WERI-Rb-1 (cell line): ENCODE data around the gene IFT80.

ENCODE experiments used
- DNase-seq: peaks from one replicate; pipeline ENCODE4 v3.0.0-alpha.2; 2020
- H3K27ac ChIP-seq: fragments of 250-450 bp; sonication (Bioruptor Pico); 2 replicates; pipeline ENCODE4 v1.5.1; 2020; ENCODE audit warnings: mild to moderate bottlenecking, moderate library complexity
- H3K27me3 ChIP-seq: fragments of 250-450 bp; sonication (Bioruptor Pico); 2 replicates; pipeline ENCODE4 v1.5.1; 2021; ENCODE audit warnings: mild to moderate bottlenecking, low read depth, moderate library complexity; ENCODE audit not compliant: insufficient read depth, severe bottlenecking
- H3K36me3 ChIP-seq: fragments of 250-450 bp; sonication (Bioruptor Pico); 2 replicates; pipeline ENCODE4 v1.5.1; 2020; ENCODE audit warnings: mild to moderate bottlenecking, moderate library complexity
- H3K4me3 ChIP-seq: 2 replicates; pipeline ENCODE4 v1.5.1; 2011; ENCODE audit warnings: low read depth, mild to moderate bottlenecking, control low read depth, low read length
- H3K9me3 ChIP-seq: fragments of 250-450 bp; sonication (Bioruptor Pico); 2 replicates; pipeline ENCODE4 v1.5.1; 2021; ENCODE audit warnings: mild to moderate bottlenecking, moderate library complexity; ENCODE audit not compliant: severe bottlenecking
- TF ChIP-seq, protein P1 (sequence below): IDR thresholded peaks from 2 replicates; pipeline ENCODE4 v1.5.1; 2011; ENCODE audit warnings: low read depth, mild to moderate bottlenecking, control low read depth, inconsistent platforms, low read length

IFT80 gene

DNA sequence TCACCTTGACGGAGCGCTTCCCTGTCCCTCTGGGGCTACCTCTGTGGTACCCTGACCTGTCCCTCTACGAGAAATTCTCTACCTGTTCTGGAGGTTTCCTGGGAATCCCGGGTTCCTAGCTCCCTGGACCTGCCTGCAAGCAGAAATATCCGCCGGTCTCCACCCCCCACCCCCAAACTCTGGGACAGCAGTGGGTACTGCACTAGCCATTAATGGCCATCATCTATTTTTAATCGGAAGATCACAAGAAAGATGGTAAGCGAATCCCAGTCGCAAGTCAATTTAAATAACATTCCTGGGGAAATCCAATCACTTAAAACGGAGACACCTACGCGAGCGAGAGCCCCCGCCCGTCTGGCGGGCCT lies 174.2 kb downstream of the IFT80 start:
- TF ChIP-seq, protein P1, sequence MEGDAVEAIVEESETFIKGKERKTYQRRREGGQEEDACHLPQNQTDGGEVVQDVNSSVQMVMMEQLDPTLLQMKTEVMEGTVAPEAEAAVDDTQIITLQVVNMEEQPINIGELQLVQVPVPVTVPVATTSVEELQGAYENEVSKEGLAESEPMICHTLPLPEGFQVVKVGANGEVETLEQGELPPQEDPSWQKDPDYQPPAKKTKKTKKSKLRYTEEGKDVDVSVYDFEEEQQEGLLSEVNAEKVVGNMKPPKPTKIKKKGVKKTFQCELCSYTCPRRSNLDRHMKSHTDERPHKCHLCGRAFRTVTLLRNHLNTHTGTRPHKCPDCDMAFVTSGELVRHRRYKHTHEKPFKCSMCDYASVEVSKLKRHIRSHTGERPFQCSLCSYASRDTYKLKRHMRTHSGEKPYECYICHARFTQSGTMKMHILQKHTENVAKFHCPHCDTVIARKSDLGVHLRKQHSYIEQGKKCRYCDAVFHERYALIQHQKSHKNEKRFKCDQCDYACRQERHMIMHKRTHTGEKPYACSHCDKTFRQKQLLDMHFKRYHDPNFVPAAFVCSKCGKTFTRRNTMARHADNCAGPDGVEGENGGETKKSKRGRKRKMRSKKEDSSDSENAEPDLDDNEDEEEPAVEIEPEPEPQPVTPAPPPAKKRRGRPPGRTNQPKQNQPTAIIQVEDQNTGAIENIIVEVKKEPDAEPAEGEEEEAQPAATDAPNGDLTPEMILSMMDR, result no peak
- Histone ChIP-seq H3K27ac (peak overlapping the region; percentile 81; the same call in 1 of the 2 replicates), H3K27me3 (peaks cover 4% of the 10 kb centered on the region), H3K36me3 (no peaks in the 10 kb centered on the region), H3K9me3 (no peaks in the 10 kb centered on the region), H3K4me3 (peak overlapping the region; percentile 41)
- no peak for DNase-seq

- H3K4me3 ChIP-seq, result no peak overlapping the region
- H3K27me3 ChIP-seq, result peaks cover 4% of the 10 kb centered on the region
- H3K9me3 ChIP-seq, result no peaks in the 10 kb centered on the region
- TF ChIP-seq, protein P1, result no peak
- no peak for DNase-seq
- no peaks in the 10 kb centered on the region for H3K36me3 ChIP-seq
- no peak overlapping the region for H3K27ac ChIP-seq
Measured at GRCh38 chr3:160224256-160224655, 174.8 kb downstream of the IFT80 start.

GRCh38 chr3:160221019-160221418 lies 178.0 kb downstream of the IFT80 start:
- no peaks in the 10 kb centered on the region for H3K36me3 ChIP-seq
- TF ChIP-seq, protein P1, result no peak

GRCh38 chr3:160220038-160220437 lies 179.0 kb downstream of the IFT80 start:
- H3K27ac ChIP-seq, result no peak overlapping the region
- TF ChIP-seq, protein P1, result no peak

More at GRCh38 chr3:160221019-160221418, 178.0 kb downstream of the IFT80 start:
- DNase-seq, result no peak
- no peak overlapping the region for H3K27ac ChIP-seq
- H3K4me3 ChIP-seq, result no peak overlapping the region
- H3K9me3 ChIP-seq, result no peaks in the 10 kb centered on the region
- no peaks in the 10 kb centered on the region for H3K27me3 ChIP-seq

GRCh38 chr3:160218136-160218535 lies 180.9 kb downstream of the IFT80 start:
- Histone ChIP-seq H3K27me3 (no peaks in the 10 kb centered on the region), H3K27ac (no peak overlapping the region), H3K9me3 (no peaks in the 10 kb centered on the region), H3K4me3 (no peak overlapping the region), H3K36me3 (no peaks in the 10 kb centered on the region)
- TF ChIP-seq, protein P1, result no peak
- DNase-seq, result no peak

More at GRCh38 chr3:160220038-160220437, 179.0 kb downstream of the IFT80 start:
- no peaks in the 10 kb centered on the region for H3K9me3 ChIP-seq
- no peaks in the 10 kb centered on the region for H3K27me3 ChIP-seq
- no peaks in the 10 kb centered on the region for H3K36me3 ChIP-seq
- no peak overlapping the region for H3K4me3 ChIP-seq
- DNase-seq, result no peak

- Histone ChIP-seq H3K9me3 (no peaks in the 10 kb centered on the region), H3K27me3 (no peaks in the 10 kb centered on the region)
Measured at GRCh38 chr3:160217675-160218074, 181.3 kb downstream of the IFT80 start.

More at GRCh38 chr3:160217675-160218074, 181.3 kb downstream of the IFT80 start:
- TF ChIP-seq, protein P1, result no peak
- no peaks in the 10 kb centered on the region for H3K36me3 ChIP-seq
- DNase-seq, result no peak
- no peak overlapping the region for H3K27ac ChIP-seq
- H3K4me3 ChIP-seq, result no peak overlapping the region
